Measurements from ENCODE around the gene SORCS2. TPM values are rescaled to one million over a fixed set of nuclear protein-coding genes. Genes with fewer than 3 reads are reported as not detected.

SORCS2 gene
- total RNA-seq, 1 experiment from 2014 or later, result 0.06 TPM

GRCh38 chr4:7234355-7235029 lies 42.2 kb downstream of the SORCS2 start:
- CTCF ChIA-PET, result no interaction called here
- H3K27ac ChIP-seq (ENCODE audit: low read depth, low read length, poor library complexity, severe bottlenecking), result no peak overlapping the region
- H3K4me1 ChIP-seq (ENCODE audit: insufficient read depth, low read length, poor library complexity, severe bottlenecking), result no peaks in the 10 kb centered on the region
- no TSS peak for BruUV-seq (replicated peaks)
- intact Hi-C loops (cut with micrococcal nuclease; ENCODE audit: unreplicated experiment), result no loop called here
- H3K9me3 ChIP-seq (ENCODE audit: low read depth, low read length, poor library complexity, severe bottlenecking), result no peaks in the 10 kb centered on the region
- no peak for DNase-seq (ENCODE audit: low spot score)
- TF ChIP-seq EZH2 (IDR thresholded peaks at IDR 0.05; ENCODE audit: borderline replicate concordance, low read depth, low read length, poor library complexity, severe bottlenecking), result no peak
- TF ChIP-seq, protein P1, sequence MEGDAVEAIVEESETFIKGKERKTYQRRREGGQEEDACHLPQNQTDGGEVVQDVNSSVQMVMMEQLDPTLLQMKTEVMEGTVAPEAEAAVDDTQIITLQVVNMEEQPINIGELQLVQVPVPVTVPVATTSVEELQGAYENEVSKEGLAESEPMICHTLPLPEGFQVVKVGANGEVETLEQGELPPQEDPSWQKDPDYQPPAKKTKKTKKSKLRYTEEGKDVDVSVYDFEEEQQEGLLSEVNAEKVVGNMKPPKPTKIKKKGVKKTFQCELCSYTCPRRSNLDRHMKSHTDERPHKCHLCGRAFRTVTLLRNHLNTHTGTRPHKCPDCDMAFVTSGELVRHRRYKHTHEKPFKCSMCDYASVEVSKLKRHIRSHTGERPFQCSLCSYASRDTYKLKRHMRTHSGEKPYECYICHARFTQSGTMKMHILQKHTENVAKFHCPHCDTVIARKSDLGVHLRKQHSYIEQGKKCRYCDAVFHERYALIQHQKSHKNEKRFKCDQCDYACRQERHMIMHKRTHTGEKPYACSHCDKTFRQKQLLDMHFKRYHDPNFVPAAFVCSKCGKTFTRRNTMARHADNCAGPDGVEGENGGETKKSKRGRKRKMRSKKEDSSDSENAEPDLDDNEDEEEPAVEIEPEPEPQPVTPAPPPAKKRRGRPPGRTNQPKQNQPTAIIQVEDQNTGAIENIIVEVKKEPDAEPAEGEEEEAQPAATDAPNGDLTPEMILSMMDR (conservative IDR thresholded peaks at IDR 0.05; ENCODE audit: low read depth, low read length), result no peak
- H3K4me3 ChIP-seq (ENCODE audit: low read depth, low read length, poor library complexity, severe bottlenecking), result no peak overlapping the region
- no peaks in the 10 kb centered on the region for H3K36me3 ChIP-seq (ENCODE audit: insufficient read depth, low read length, poor library complexity, severe bottlenecking)
- POLR2A ChIA-PET (ENCODE audit: low non-redundant PET), result no interaction called here
- no peaks in the 10 kb centered on the region for H3K27me3 ChIP-seq (replicated peaks; ENCODE audit: insufficient read depth, low read depth, low read length, poor library complexity)

GRCh38 chr4:7235030-7235380 lies 42.7 kb downstream of the SORCS2 start:
- Histone ChIP-seq H3K36me3 (ENCODE audit: insufficient read depth, low read length, poor library complexity, severe bottlenecking) (no peaks in the 10 kb centered on the region), H3K27me3 (replicated peaks; ENCODE audit: insufficient read depth, low read depth, low read length, poor library complexity) (no peaks in the 10 kb centered on the region), H3K4me1 (ENCODE audit: insufficient read depth, low read length, poor library complexity, severe bottlenecking) (no peaks in the 10 kb centered on the region), H3K27ac (ENCODE audit: low read depth, low read length, poor library complexity, severe bottlenecking) (no peak overlapping the region), H3K4me3 (ENCODE audit: low read depth, low read length, poor library complexity, severe bottlenecking) (no peak overlapping the region), H3K9me3 (ENCODE audit: low read depth, low read length, poor library complexity, severe bottlenecking) (no peaks in the 10 kb centered on the region)
- CTCF ChIA-PET, result no interaction called here
- DNase-seq (ENCODE audit: low spot score), result no peak
- POLR2A ChIA-PET (ENCODE audit: low non-redundant PET), result no interaction called here
- BruUV-seq (replicated peaks), result no TSS peak
- no peak for TF ChIP-seq EZH2 (IDR thresholded peaks at IDR 0.05; ENCODE audit: borderline replicate concordance, low read depth, low read length, poor library complexity, severe bottlenecking)
- intact Hi-C loops (cut with micrococcal nuclease; ENCODE audit: unreplicated experiment), result no loop called here

- BruUV-seq (replicated peaks), result no TSS peak
- H3K4me1 ChIP-seq (ENCODE audit: insufficient read depth, low read length, poor library complexity, severe bottlenecking), result no peaks in the 10 kb centered on the region
- TF ChIP-seq EZH2 (IDR thresholded peaks at IDR 0.05; ENCODE audit: borderline replicate concordance, low read depth, low read length, poor library complexity, severe bottlenecking), result no peak
- TF ChIP-seq, protein P1 (conservative IDR thresholded peaks at IDR 0.05; ENCODE audit: low read depth, low read length), result no peak
- H3K36me3 ChIP-seq (ENCODE audit: insufficient read depth, low read length, poor library complexity, severe bottlenecking), result no peaks in the 10 kb centered on the region
- H3K9me3 ChIP-seq (ENCODE audit: low read depth, low read length, poor library complexity, severe bottlenecking), result no peaks in the 10 kb centered on the region
- H3K4me3 ChIP-seq (ENCODE audit: low read depth, low read length, poor library complexity, severe bottlenecking), result no peak overlapping the region
- intact Hi-C loops (cut with micrococcal nuclease; ENCODE audit: unreplicated experiment), result no loop called here
- ChIA-PET CTCF (no interaction called here), POLR2A (ENCODE audit: low non-redundant PET) (no interaction called here)
- no peaks in the 10 kb centered on the region for H3K27me3 ChIP-seq (replicated peaks; ENCODE audit: insufficient read depth, low read depth, low read length, poor library complexity)
- no peak for DNase-seq (ENCODE audit: low spot score)
- H3K27ac ChIP-seq (ENCODE audit: low read depth, low read length, poor library complexity, severe bottlenecking), result no peak overlapping the region
Observed at GRCh38 chr4:7236847-7237246, 44.5 kb downstream of the SORCS2 start.

GRCh38 chr4:7237873-7238272 lies 45.5 kb downstream of the SORCS2 start:
- DNase-seq (ENCODE audit: low spot score), result no peak
- CTCF ChIA-PET, result interaction anchor here (0.5 kb wide), 1 partner anchor 62 kb away, joined by 16 read pairs; no protein-coding TSS in a partner anchor
- POLR2A ChIA-PET (ENCODE audit: low non-redundant PET), result no interaction called here
- no peak for TF ChIP-seq EZH2 (IDR thresholded peaks at IDR 0.05; ENCODE audit: borderline replicate concordance, low read depth, low read length, poor library complexity, severe bottlenecking)
- TF ChIP-seq, protein P1 (conservative IDR thresholded peaks at IDR 0.05; ENCODE audit: low read depth, low read length), result no peak
- Histone ChIP-seq H3K27ac (ENCODE audit: low read depth, low read length, poor library complexity, severe bottlenecking) (no peak overlapping the region), H3K36me3 (ENCODE audit: insufficient read depth, low read length, poor library complexity, severe bottlenecking) (no peaks in the 10 kb centered on the region), H3K4me1 (ENCODE audit: insufficient read depth, low read length, poor library complexity, severe bottlenecking) (no peaks in the 10 kb centered on the region), H3K4me3 (ENCODE audit: low read depth, low read length, poor library complexity, severe bottlenecking) (no peak overlapping the region), H3K27me3 (replicated peaks; ENCODE audit: insufficient read depth, low read depth, low read length, poor library complexity) (no peaks in the 10 kb centered on the region), H3K9me3 (ENCODE audit: low read depth, low read length, poor library complexity, severe bottlenecking) (no peaks in the 10 kb centered on the region)
- no TSS peak for BruUV-seq (replicated peaks)
- intact Hi-C loops (cut with micrococcal nuclease; ENCODE audit: unreplicated experiment), result no loop called here

All from A673 (cell line).